A549 (cell line): ENCODE measurements around the gene RAB15. TPM values are rescaled to one million over a fixed set of nuclear protein-coding genes. Genes with fewer than 3 reads are reported as not detected.
A peak's percentile ranks its signal among the peaks of the same experiment; 100 is the strongest.

Source experiments
- ATAC-seq, 2 experiments: fragments of 200-7000 bp in 1 of 2; fragments of >200 bp in 1 of 2; cut with Nextera tagmentation in 1 of 2; cut with Tn5 transposase in 1 of 2; 3 replicates each; pipeline versions ENCODE4 v1.8.0 to v1.9.1; 2018 to 2020; ENCODE audit warnings: mild to moderate bottlenecking in 1 of 2, moderate library complexity in 1 of 2
- CTCF ChIA-PET: fragments of 300-600 bp; sonication (Branson Sonifier 250); formaldehyde crosslinking; extraction: SDS; loops from one replicate; lab custom pipeline; 2021; ENCODE audit warnings: antibody characterized with exemption, inconsistent platforms; lab: Yijun Ruan, JAX
- POLR2A ChIA-PET: fragments of 350-600 bp; formaldehyde crosslinking; extraction: SDS; loops from one replicate; lab custom pipeline; 2021; ENCODE audit warnings: antibody characterized with exemption, inconsistent platforms; lab: Yijun Ruan, JAX
- DNase-seq, 2 experiments: peaks; one replicate each; pipeline versions ENCODE4 v3.0.0 to v3.0.0-alpha.2; 2011 to 2016; ENCODE audit warnings: low read depth in 1 of 2, low spot score in 1 of 2
- FAIRE-seq: peaks from 2 replicates; lab custom pipeline; 2011; peaks lifted over from hg19 to GRCh38; lab: Jason Lieb, UNC
- H3K27ac ChIP-seq, 2 experiments: fragments of >200 bp; sonication (Bioruptor Twin); formaldehyde crosslinking; 3 replicates each; pipeline ENCODE4 v1.5.1; 2016 to 2017
- H3K4me1 ChIP-seq: fragments of >200 bp; sonication (Bioruptor Twin); formaldehyde crosslinking; 3 replicates; pipeline ENCODE4 v1.6.1; 2016
- H3K4me2 ChIP-seq: fragments of >200 bp; sonication (Bioruptor Twin); formaldehyde crosslinking; 3 replicates; pipeline ENCODE4 v1.6.1; 2016
- H3K4me3 ChIP-seq: fragments of >200 bp; sonication (Bioruptor Twin); formaldehyde crosslinking; 3 replicates; pipeline ENCODE4 v1.5.1; 2016
- H3K9me3 ChIP-seq: fragments of >200 bp; sonication (Bioruptor Twin); formaldehyde crosslinking; 3 replicates; pipeline ENCODE4 v1.6.1; 2016
- BHLHE40 ChIP-seq: IDR thresholded peaks from 2 replicates; pipeline ENCODE4 v1.6.1; 2012; ENCODE audit warnings: low read depth, low read length, inconsistent platforms
- CBX2 ChIP-seq: fragments of 200-600 bp; sonication (generic); IDR thresholded peaks from 2 replicates; pipeline ENCODE4 v1.6.1; 2016; ENCODE audit warnings: low read depth, mild to moderate bottlenecking, borderline replicate concordance
- CBX8 ChIP-seq: fragments of 200-600 bp; sonication (generic); IDR thresholded peaks from 2 replicates; pipeline ENCODE4 v1.6.1; 2016
- CEBPB ChIP-seq, 2 experiments: fragments of >200 bp in 1 of 2; sonication (Bioruptor Twin) in 1 of 2; formaldehyde crosslinking in 1 of 2; IDR thresholded peaks; 2 replicates each; pipeline ENCODE4 v1.6.1; 2012 to 2016
- CHD4 ChIP-seq: fragments of 200-600 bp; sonication (generic); IDR thresholded peaks from 2 replicates; pipeline ENCODE4 v1.6.1; 2016; ENCODE audit warnings: antibody characterized with exemption, mild to moderate bottlenecking, borderline replicate concordance
- EHMT2 ChIP-seq: fragments of 200-600 bp; sonication (generic); IDR thresholded peaks from 2 replicates; pipeline ENCODE4 v1.6.1; 2016; ENCODE audit warnings: antibody characterized with exemption, low read depth, mild to moderate bottlenecking, moderate library complexity
- ESRRA ChIP-seq: fragments of 150-350 bp; IDR thresholded peaks from 2 replicates; pipeline ENCODE4 v1.6.1; 2014; ENCODE audit warnings: mild to moderate bottlenecking, low read length, borderline replicate concordance
- FOSL2 ChIP-seq, 2 experiments: fragments of 450-650 bp in 1 of 2; fragments of >200 bp in 1 of 2; sonication (Bioruptor Twin) in 1 of 2; formaldehyde crosslinking; IDR thresholded peaks; 2 replicates each; pipeline versions ENCODE4 v1.5.0 to v1.6.1; 2016 to 2020; ENCODE audit warnings: mild to moderate bottlenecking in 1 of 2, moderate library complexity in 1 of 2
- GATA3 ChIP-seq: IDR thresholded peaks from 2 replicates; pipeline ENCODE4 v1.6.1; 2012; ENCODE audit warnings: borderline replicate concordance
- HEYL ChIP-seq: fragments of 250-450 bp; sonication (Bioruptor Pico); IDR thresholded peaks from 2 replicates; pipeline ENCODE4 v1.8.0; 2021; ENCODE audit warnings: mild to moderate bottlenecking, moderate library complexity
- HOXA7 ChIP-seq: fragments of 250-450 bp; sonication (Bioruptor Pico); IDR thresholded peaks from 2 replicates; pipeline ENCODE4 v1.5.0; 2020; ENCODE audit warnings: mild to moderate bottlenecking, moderate library complexity
- KDM1A ChIP-seq: fragments of 200-600 bp; sonication (generic); IDR thresholded peaks from 2 replicates; pipeline ENCODE4 v1.6.1; 2016; ENCODE audit warnings: low read depth, mild to moderate bottlenecking
- MAFK ChIP-seq: fragments of 450-650 bp; IDR thresholded peaks from 2 replicates; pipeline ENCODE4 v1.6.1; 2014; ENCODE audit not compliant: partially characterized antibody
- MAZ ChIP-seq: fragments of 150-350 bp; IDR thresholded peaks from 2 replicates; pipeline ENCODE4 v1.6.1; 2014; ENCODE audit warnings: antibody characterized with exemption, low read depth, low read length, borderline replicate concordance
- NFE2L2 ChIP-seq: fragments of 150-350 bp; conservative IDR thresholded peaks from 2 replicates; pipeline ENCODE4 v1.6.1; 2014; ENCODE audit warnings: low read length
- NPAS2 ChIP-seq: fragments of 250-450 bp; sonication (Bioruptor Pico); IDR thresholded peaks from 2 replicates; pipeline ENCODE4 v1.8.0; 2022; ENCODE audit warnings: mild to moderate bottlenecking, moderate library complexity, borderline replicate concordance
- RARB ChIP-seq: fragments of 250-450 bp; sonication (Bioruptor Pico); IDR thresholded peaks from 2 replicates; pipeline ENCODE4 v1.8.0; 2021; ENCODE audit warnings: mild to moderate bottlenecking, moderate library complexity
- RCOR1 ChIP-seq: fragments of 150-350 bp; IDR thresholded peaks from 2 replicates; pipeline ENCODE4 v1.6.1; 2014; ENCODE audit warnings: antibody characterized with exemption, low read length, low read depth
- RNF2 ChIP-seq: fragments of 200-600 bp; sonication (generic); IDR thresholded peaks from 2 replicates; pipeline ENCODE4 v1.6.1; 2016; ENCODE audit warnings: low read depth, mild to moderate bottlenecking, antibody characterized with exemption, moderate library complexity, borderline replicate concordance
- SREBF2 ChIP-seq: fragments of 450-650 bp; IDR thresholded peaks from 2 replicates; pipeline ENCODE4 v1.6.1; 2014; ENCODE audit warnings: mild to moderate bottlenecking, moderate library complexity
- ZC3H11A ChIP-seq: fragments of 450-650 bp; IDR thresholded peaks from 2 replicates; pipeline ENCODE4 v1.6.1; 2014; ENCODE audit warnings: antibody characterized with exemption, mild to moderate bottlenecking
- ZFP36 ChIP-seq: fragments of 450-650 bp; IDR thresholded peaks from 2 replicates; pipeline ENCODE4 v1.6.1; 2014; ENCODE audit warnings: borderline replicate concordance; ENCODE audit not compliant: partially characterized antibody
- WGBS: methylation state at CpG from one replicate; pipeline ENCODE4 v1.1.6; 2017; ENCODE audit errors: missing lambda C conversion rate; 5-methylcytosine and 5-hydroxymethylcytosine counted together
- polyA plus RNA-seq, 4 experiments: library from polyadenylated mRNA; depleted of rRNA in 3 of 4; stranded (reverse); fragments of >200 nt; fragmentation: RNase III in 1 of 4; extraction: RNeasy Plus Mini Kit Qiagen cat#74134 plus additional on column Dnase treatment in 1 of 4; gene quantifications; 2 replicates in 3 of 4; 3 replicates in 1 of 4; pipeline ENCODE4 v1.2.3, GENCODE V29; 2011 to 2017
- TF ChIP-seq, protein P1 (sequence below): fragments of 250-450 bp; sonication (Bioruptor Pico); IDR thresholded peaks from 2 replicates; pipeline ENCODE4 v1.5.0; 2020; ENCODE audit warnings: low read depth, mild to moderate bottlenecking, moderate library complexity
- TF ChIP-seq, protein P2 (sequence below): IDR thresholded peaks from 2 replicates; pipeline ENCODE4 v1.6.1; 2012
- TF ChIP-seq, protein P3 (sequence below): fragments of 450-650 bp; IDR thresholded peaks from 2 replicates; pipeline ENCODE4 v1.6.1; 2014; ENCODE audit warnings: antibody characterized with exemption

The RAB15 gene
- polyA plus RNA-seq, 2 of the 4 experiments (the other 2 are of a cell fraction), result 32.2 to 35.1 TPM

DNA sequence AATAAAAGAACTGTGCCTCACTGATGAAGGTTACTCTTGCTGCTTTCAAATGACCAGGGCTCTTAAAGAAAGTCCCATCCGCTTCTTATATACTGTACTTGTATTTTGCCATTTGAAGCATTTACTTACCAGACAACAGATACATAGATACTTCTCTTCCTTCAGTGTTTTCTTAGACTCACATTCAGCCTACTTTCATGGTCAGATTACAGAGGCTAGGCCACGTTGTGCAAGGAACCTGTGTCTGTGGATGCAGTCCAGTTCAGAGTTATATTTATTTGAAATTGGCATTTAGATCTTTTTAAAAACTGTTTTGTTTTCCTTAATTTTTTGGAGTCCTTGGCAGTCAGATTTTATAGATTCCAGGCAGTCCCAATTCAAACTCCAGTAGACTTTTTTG is 51.7 kb downstream of the RAB15 start:
- ATAC-seq, result no peak
- ChIA-PET CTCF (no interaction called here), POLR2A (no interaction called here)
- no peak overlapping the region for H3K27ac ChIP-seq
- no peak for DNase-seq
- 96% methylated on average over 2 of the region's 2 CpGs for WGBS
- TF ChIP-seq NFE2L2, result no peak
- no peak overlapping the region for H3K4me2 ChIP-seq
- H3K9me3 ChIP-seq, result no peaks in the 10 kb centered on the region
- H3K4me3 ChIP-seq, result no peak overlapping the region
- H3K4me1 ChIP-seq, result peaks cover 32% of the 10 kb centered on the region
- no peak for FAIRE-seq

DNA sequence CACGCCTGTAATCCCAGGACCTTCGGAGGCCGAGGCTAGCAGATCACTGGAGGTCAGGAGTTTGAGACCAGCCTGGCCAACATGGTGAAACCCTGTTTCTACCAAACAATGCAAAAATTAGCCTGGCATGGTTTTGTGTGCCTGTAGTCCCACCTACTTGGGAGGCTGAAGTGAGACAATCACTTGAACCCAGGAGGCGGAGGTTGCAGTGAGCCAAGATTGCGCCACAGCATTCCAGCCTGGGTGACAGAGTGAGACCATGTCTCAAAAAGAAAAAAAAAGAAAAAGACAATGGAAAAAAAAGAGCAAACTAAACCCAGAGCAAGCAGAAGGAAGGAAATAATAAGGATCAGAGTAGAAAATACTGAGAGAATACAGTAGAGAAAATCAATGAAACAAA is 52.5 kb downstream of the RAB15 start:
- POLR2A ChIA-PET, result no interaction called here
- WGBS, result 93% methylated on average over 5 of the region's 5 CpGs
- Histone ChIP-seq H3K27ac (no peak overlapping the region), H3K4me3 (no peak overlapping the region), H3K4me1 (peaks cover 35% of the 10 kb centered on the region), H3K9me3 (no peaks in the 10 kb centered on the region), H3K4me2 (peak overlapping the region; percentile 25; the same call in 2 of the 3 replicates)
- no peak for ATAC-seq
- no peak for FAIRE-seq
- no peak for DNase-seq
- peak in 1 of 2 experiments; percentile 31; a peak in 1 of 4 replicates for TF ChIP-seq CEBPB (IDR thresholded peaks at IDR 0.05)
- no peak for TF ChIP-seq RARB (CRISPR knock-in tag)
- CTCF ChIA-PET, result interaction anchor here (1.5 kb wide), 1 partner anchor 119 kb away, joined by 3 read pairs; no protein-coding TSS in a partner anchor

DNA sequence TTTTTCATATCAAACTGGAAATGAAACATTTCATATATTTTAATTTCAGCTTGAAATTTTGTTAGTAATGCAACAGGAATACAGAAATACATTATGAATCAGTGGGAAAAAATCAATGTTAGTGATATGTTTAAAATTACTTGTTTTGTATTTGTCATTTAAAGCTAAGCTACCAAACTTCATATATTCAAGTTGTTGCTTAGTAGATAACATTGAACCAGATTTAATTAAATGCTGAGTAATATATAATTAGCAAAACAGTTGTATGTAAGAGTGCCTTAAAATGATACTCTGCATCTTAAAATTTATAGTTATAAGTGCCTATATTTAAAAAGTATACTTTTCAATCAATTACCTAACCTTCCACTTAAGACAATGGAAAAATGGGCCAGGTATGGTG is 52.9 kb downstream of the RAB15 start:
- DNase-seq, result no peak
- ChIA-PET POLR2A (no interaction called here), CTCF (interaction anchor here (1.5 kb wide), 1 partner anchor 119 kb away, joined by 3 read pairs; no protein-coding TSS in a partner anchor)
- H3K9me3 ChIP-seq, result no peaks in the 10 kb centered on the region
- H3K4me1 ChIP-seq, result peaks cover 35% of the 10 kb centered on the region
- no peak for ATAC-seq
- peak overlapping the region; percentile 25; the same call in 1 of the 3 replicates for H3K4me2 ChIP-seq
- no peak overlapping the region for H3K4me3 ChIP-seq
- H3K27ac ChIP-seq, result no peak overlapping the region
- TF ChIP-seq CHD4 (no peak), MAFK (peak; percentile 38)
- peak; percentile 49 for FAIRE-seq

DNA sequence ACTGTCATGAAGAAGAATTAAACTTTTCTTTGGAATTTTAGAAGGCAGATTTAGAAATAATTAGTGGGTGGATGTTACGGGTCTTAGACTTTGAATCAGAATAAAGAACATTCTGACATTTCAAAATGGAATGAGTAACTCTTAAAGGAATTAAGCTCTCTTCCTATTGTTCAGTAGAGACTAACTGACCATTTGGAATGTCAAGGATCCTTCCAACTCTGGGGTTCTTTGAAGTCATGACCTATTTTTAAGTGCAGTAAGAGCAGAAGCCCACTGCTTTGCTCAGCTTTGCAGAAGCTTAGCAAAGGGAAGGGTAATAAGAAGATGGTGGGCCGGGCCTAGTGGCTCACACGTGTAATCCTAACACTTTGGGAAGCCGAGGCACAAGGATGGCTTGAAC is 53.9 kb downstream of the RAB15 start:
- no peak overlapping the region for H3K27ac ChIP-seq
- TF ChIP-seq RNF2, result no peak
- TF ChIP-seq, all 56 proteins: peak for 0
- FAIRE-seq, result no peak

DNA sequence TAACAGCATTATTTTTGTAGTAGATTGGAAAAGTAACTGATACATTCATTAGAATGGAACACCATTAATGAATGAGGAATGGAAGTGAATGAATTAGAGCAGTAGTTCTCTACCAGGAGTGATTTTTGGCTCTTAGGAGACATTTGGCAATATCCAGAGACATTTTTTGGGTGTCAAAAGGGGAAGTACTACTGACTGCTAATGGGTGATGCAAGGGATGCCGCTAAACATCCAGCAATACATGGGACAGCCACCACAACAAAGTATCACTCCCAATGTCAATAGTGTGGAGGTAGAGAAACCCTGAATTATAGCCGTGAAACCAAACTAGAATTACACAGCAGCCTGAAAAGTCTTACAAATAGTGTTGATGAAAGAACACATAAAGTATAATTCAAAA is 56.3 kb downstream of the RAB15 start:
- POLR2A ChIA-PET, result no interaction called here

More for the DNA sequence above, 53.9 kb downstream of the RAB15 start:
- CTCF ChIA-PET, result interaction anchor here (0.9 to 1.5 kb wide), 3 partner anchors 9 to 118 kb away, joined by 3 to 4 read pairs (median 3); no protein-coding TSS in a partner anchor
- POLR2A ChIA-PET, result interaction anchor here (0.6 kb wide), 1 partner anchor 65 kb away, joined by 7 read pairs; no protein-coding TSS in a partner anchor
- H3K4me1 ChIP-seq, result peaks cover 35% of the 10 kb centered on the region
- no peak for DNase-seq
- WGBS, result 94% methylated on average over 4 of the region's 4 CpGs
- H3K9me3 ChIP-seq, result no peaks in the 10 kb centered on the region
- peak overlapping the region; percentile 25; the same call in 2 of the 3 replicates for H3K4me2 ChIP-seq
- ATAC-seq, result no peak
- no peak overlapping the region for H3K4me3 ChIP-seq

More for the DNA sequence above, 56.3 kb downstream of the RAB15 start:
- H3K27ac ChIP-seq, result no peak overlapping the region
- peak overlapping the region; percentile 80 for H3K4me2 ChIP-seq
- 95% methylated on average over 2 of the region's 2 CpGs for WGBS
- CTCF ChIA-PET, result interaction anchor here (1.0 to 2.0 kb wide), 4 partner anchors 11 to 114 kb away, joined by 3 to 7 read pairs (median 3); no protein-coding TSS in a partner anchor
- H3K9me3 ChIP-seq, result no peaks in the 10 kb centered on the region
- no peak for TF ChIP-seq RCOR1
- no peak for TF ChIP-seq NPAS2 (CRISPR knock-in tag)
- no peak for TF ChIP-seq GATA3
- TF ChIP-seq, protein P1, sequence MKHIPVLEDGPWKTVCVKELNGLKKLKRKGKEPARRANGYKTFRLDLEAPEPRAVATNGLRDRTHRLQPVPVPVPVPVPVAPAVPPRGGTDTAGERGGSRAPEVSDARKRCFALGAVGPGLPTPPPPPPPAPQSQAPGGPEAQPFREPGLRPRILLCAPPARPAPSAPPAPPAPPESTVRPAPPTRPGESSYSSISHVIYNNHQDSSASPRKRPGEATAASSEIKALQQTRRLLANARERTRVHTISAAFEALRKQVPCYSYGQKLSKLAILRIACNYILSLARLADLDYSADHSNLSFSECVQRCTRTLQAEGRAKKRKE (CRISPR knock-in tag), result no peak
- TF ChIP-seq CEBPB (IDR thresholded peaks at IDR 0.05), result no peak
- no peak for TF ChIP-seq ZC3H11A
- TF ChIP-seq CBX8, result no peak
- no peak for TF ChIP-seq MAZ
- TF ChIP-seq, protein P2, sequence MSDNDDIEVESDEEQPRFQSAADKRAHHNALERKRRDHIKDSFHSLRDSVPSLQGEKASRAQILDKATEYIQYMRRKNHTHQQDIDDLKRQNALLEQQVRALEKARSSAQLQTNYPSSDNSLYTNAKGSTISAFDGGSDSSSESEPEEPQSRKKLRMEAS, result no peak
- TF ChIP-seq FOSL2 (IDR thresholded peaks at IDR 0.05), result no peak
- TF ChIP-seq FOSL2 (CRISPR knock-in tag; IDR thresholded peaks at IDR 0.05), result no peak
- TF ChIP-seq SREBF2, result no peak
- TF ChIP-seq HOXA7 (CRISPR knock-in tag), result no peak
- no peak for TF ChIP-seq ZFP36
- TF ChIP-seq CBX2, result no peak
- TF ChIP-seq EHMT2, result no peak
- TF ChIP-seq KDM1A, result no peak
- TF ChIP-seq, protein P3, sequence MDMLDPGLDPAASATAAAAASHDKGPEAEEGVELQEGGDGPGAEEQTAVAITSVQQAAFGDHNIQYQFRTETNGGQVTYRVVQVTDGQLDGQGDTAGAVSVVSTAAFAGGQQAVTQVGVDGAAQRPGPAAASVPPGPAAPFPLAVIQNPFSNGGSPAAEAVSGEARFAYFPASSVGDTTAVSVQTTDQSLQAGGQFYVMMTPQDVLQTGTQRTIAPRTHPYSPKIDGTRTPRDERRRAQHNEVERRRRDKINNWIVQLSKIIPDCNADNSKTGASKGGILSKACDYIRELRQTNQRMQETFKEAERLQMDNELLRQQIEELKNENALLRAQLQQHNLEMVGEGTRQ, result no peak
- TF ChIP-seq ESRRA, result no peak
- no peak for TF ChIP-seq HEYL (CRISPR knock-in tag)
- no peak for TF ChIP-seq BHLHE40
- H3K4me3 ChIP-seq, result peak overlapping the region; percentile 98
- no peak for DNase-seq
- H3K4me1 ChIP-seq, result peaks cover 35% of the 10 kb centered on the region
- no peak for FAIRE-seq
- no peak for ATAC-seq
